ENCODE results near the gene DYNC2LI1. TPM values are rescaled to one million over a fixed set of nuclear protein-coding genes. Genes with fewer than 3 reads are reported as not detected.

Gene DYNC2LI1
- polyA plus RNA-seq, 1 donor = 19.5 TPM

DNA sequence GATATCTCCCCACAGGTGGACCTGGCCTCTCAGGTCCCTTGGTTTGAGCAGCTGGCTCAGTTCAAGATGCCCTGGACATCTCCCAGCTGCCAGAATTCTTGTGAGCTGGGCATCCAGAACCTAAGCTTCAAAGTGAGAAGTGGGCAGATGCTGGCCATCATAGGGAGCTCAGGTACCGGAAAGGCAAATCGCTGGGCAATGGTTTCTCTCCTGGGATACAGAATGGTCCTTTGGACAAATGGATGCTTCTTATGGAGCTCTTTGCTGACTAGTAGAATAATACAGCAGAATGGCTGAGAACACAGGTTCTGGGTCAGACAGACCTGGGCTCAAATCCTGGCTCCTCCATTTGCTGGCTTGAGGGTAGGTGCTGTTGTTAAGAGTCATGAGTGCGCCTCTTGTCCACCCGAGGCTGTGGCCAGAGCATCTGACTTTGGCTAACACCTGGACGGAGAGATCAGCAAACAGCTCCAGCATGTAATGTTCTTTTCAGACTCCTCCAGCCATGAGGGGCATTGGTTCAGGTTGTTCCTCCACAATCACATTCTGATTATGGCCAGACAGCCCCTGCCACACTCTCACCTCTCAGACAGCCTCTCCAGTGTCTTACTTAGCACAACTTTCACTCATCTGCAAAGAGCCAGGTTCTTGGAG lies 72.4 kb downstream of the DYNC2LI1 start:
- no peak for DNase-seq (ENCODE audit: low read depth)

DNA sequence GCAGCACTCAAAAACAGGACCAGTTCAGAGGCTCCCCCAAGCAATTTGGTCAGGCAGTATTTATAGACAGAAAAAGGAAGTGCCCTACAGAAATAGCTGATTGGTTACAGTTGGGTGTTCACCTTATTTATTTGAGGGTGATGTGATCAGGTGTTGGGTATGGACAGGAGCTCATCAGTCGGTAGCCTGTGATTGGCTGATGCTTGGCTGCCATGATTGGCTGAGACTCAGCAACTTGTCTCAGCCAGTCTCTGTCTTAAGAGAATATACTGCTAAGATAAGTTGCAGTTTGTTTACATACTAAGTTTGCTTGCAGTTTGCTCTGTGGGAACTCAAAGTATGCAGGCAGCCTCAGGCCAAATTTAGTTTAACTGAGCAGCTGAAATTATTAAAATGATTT lies 74.4 kb downstream of the DYNC2LI1 start:
- no peak for DNase-seq (ENCODE audit: low read depth)

DNA sequence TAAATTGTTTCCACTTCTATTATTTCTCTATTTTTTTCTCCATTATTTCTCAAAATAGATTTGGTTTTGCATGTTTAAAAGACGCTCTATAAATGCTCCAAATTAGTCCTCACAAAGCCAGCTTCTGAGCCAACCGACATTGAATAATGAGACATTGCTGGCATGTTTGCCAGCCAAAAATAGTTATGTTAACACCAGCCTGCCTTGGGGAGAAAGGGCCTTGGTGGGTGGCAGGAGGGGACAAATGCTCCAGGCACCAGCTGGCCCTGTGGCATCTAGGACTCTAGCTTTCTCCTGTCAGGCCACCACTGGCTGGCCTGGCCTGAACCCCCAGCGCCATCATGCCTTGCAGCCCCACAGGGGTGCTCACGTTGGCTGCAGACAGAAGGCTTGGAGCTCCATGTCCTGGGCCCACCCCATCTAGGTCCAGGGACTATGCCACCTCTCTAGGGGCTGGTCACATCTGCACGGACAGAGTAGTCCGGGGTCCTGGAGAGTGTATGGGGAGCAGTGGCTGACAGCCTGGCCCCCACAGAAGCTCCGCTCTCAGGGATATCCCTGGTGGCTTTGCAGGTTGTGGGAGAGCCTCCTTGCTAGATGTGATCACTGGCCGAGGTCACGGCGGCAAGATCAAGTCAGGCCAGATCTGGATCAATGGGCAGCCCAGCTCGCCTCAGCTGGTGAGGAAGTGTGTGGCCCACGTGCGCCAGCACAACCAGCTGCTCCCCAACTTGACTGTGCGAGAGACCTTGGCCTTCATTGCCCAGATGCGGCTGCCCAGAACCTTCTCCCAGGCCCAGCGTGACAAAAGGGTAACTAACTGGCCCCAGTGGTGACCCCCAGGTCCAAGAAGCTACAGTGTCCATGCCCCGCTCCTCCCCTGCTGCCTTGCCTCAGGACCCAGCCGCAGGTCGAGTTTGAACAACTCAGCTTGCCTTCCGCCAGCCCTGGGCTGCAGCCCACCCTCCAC lies 77.5 kb downstream of the DYNC2LI1 start:
- no peak for DNase-seq (ENCODE audit: low read depth)

DNA sequence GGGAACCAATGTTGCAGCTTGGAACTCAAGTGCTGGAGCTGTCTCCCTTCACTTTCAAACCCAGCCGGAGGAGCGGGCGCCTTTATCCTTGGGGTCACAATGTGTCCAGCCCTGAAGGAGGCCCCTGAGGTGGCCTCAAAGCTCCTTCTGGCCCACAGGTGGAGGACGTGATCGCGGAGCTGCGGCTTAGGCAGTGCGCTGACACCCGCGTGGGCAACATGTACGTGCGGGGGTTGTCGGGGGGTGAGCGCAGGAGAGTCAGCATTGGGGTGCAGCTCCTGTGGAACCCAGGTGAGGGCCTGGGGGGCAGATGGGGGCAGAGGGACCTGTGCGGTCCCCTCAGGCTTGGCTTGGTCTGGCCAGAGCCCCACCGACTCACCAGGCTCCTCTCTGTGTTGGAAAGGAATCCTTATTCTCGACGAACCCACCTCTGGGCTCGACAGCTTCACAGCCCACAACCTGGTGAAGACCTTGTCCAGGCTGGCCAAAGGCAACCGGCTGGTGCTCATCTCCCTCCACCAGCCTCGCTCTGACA lies 78.4 kb downstream of the DYNC2LI1 start:
- no peak for DNase-seq (ENCODE audit: low read depth)

DNA sequence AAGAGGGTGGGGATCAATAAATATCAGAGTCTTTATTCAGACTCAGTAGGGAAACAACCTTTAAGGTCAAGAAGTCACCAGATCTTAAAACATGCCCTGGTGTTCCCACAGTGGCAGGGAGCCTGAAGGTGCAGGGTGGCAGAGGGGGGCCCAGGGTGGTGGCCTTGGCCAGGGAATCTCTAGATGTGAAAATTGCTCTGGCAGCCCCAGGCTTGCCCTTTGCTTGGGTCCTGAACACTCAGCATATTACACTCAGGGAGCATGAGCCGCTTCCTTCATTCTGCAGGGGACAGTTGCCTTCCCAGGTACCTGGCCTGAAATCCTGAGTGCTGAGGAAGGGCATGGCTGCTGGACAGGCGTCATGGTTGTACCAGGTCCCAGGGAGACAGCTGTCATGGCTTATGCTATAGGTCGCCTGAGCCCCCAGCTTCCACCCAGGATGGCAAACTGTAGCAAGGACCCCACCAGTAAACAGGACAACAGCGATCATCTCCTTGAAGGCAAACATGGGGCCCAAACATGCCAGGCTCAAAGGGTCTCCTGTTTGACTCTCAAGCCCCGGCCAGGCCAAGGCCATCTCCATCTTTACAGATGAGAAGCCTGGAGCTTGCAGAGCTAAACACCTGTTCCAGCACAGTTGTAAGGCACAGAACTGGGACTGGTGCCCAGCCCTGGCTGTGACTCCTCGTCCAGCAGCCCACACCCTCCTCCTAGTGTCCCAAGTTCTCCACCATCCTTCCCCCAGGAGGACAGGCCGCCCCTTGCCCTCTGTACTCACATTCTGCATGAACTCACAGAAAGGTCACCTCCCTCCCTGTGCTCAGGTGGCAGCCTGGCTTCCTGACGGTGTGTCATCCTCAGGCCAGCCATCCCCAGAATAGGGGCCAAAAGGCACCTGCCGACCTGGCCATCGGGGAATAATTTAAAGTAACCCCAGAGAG lies 79.6 kb downstream of the DYNC2LI1 start:
- DNase-seq (ENCODE audit: low read depth) = no peak

DNA sequence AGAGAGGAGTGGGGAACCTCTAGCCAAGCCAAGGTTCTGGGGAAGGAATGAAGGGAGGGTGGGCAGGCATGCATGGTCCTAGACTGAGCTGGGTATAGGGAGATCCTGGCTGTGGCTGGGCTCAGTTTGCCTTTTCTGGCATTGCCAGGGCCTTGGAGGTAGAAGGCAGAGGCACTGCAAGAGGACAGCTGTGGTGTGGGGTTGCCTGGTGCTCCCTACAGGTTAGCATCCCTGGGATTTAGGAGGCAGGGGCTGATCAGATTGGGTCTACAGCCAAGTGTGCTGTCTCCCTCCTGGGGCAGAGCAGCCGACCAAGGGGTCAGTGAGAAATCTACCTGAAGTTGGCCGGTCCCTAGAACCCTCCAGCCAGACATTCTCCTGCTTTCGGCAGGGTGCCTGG lies 80.8 kb downstream of the DYNC2LI1 start:
- DNase-seq (ENCODE audit: low read depth) = no peak

DNA sequence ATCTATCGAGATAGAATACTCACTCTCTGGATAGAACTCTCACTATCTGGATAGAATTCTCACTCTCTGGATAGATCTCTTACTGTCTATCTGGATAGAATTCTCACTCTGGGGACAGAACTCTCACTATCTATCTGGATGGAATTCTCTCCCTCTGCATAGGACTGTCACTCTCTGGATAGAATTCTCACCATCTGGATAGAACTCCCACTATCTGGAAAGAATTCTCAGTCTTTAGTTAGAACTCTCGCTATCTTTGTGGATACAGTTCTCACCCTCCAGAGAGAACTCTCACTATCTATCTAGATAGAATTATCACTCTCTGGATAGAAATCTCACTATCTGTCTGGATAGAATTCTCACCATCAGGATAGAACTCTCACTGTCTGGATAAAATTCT lies 81.5 kb downstream of the DYNC2LI1 start:
- no peak for DNase-seq (ENCODE audit: low read depth)

Other genes starting within 250 kb of the DYNC2LI1 start
- 17.0 TPM for gene THADA, start 178.0 kb upstream of the DYNC2LI1 start, polyA plus RNA-seq (ENCODE audit: insufficient read length)
- 7.4 TPM for gene PLEKHH2, start 136.8 kb upstream of the DYNC2LI1 start, polyA plus RNA-seq (ENCODE audit: insufficient read length)
- gene C1GALT1C1L, start 97.6 kb upstream of the DYNC2LI1 start, polyA plus RNA-seq (ENCODE audit: insufficient read length) = 1.0 TPM
- 0.05 TPM for gene ABCG5, start 64.8 kb downstream of the DYNC2LI1 start, polyA plus RNA-seq (ENCODE audit: insufficient read length)
- 0.09 TPM for gene ABCG8, start 64.9 kb downstream of the DYNC2LI1 start, polyA plus RNA-seq (ENCODE audit: insufficient read length)
- 83.5 TPM for gene LRPPRC, start 221.9 kb downstream of the DYNC2LI1 start, polyA plus RNA-seq (ENCODE audit: insufficient read length)

Data from forelimb muscle (tissue), 1 donor.